Left renal pelvis (tissue), 4 donors: ENCODE data around the gene AGPAT4. TPM values are rescaled to one million over a fixed set of nuclear protein-coding genes. Genes with fewer than 3 reads are reported as not detected.
"Not testable (repeated sequence)": the region's sequence is repeated elsewhere in the genome, so short reads cannot be mapped to it uniquely, and the experiment has no call there.

ENCODE experiments used
- DNase-seq, 4 donors: peaks; one replicate each; pipeline ENCODE4 v3.0.0-alpha.2; 2013; ENCODE audit warnings: low read depth in 4 of 4, low spot score in 3 of 4
- polyA plus RNA-seq, 4 donors: library from polyadenylated mRNA; unstranded; fragments of 120-200 nt; gene quantifications; one replicate each; pipeline ENCODE4 v1.2.1, GENCODE V29; 2013; ENCODE audit not compliant: insufficient read length in 4 of 4

The AGPAT4 gene
- polyA plus RNA-seq, 4 donors, result 17.1 to 22.4 (median 19.1) TPM

- no peak for DNase-seq
These were observed 44.8 kb downstream of the AGPAT4 start for GRCh38 chr6:161228921-161229591.

- no peak for DNase-seq
These were observed 45.8 kb downstream of the AGPAT4 start for GRCh38 chr6:161228096-161228495.

GRCh38 chr6:161227004-161227960 is 46.6 kb downstream of the AGPAT4 start:
- DNase-seq, result no peak

GRCh38 chr6:161226009-161226964 is 47.6 kb downstream of the AGPAT4 start:
- no peak for DNase-seq

- no peak for DNase-seq
These were observed 48.2 kb downstream of the AGPAT4 start for GRCh38 chr6:161225681-161226008.

GRCh38 chr6:161224951-161225680 is 48.7 kb downstream of the AGPAT4 start:
- DNase-seq, result not testable (repeated sequence)

- DNase-seq, result no peak
These were observed 50.2 kb downstream of the AGPAT4 start for GRCh38 chr6:161223646-161224045.

- no peak for DNase-seq
These were observed 51.1 kb downstream of the AGPAT4 start for GRCh38 chr6:161222706-161223234.

GRCh38 chr6:161220346-161220745 is 53.5 kb downstream of the AGPAT4 start:
- no peak for DNase-seq

- no peak for DNase-seq
These were observed 54.2 kb downstream of the AGPAT4 start for GRCh38 chr6:161219680-161220079.

GRCh38 chr6:161218222-161218621 is 55.6 kb downstream of the AGPAT4 start:
- no peak for DNase-seq

- no peak for DNase-seq
These were observed 56.2 kb downstream of the AGPAT4 start for GRCh38 chr6:161217628-161218027.

GRCh38 chr6:161216616-161217205 is 57.1 kb downstream of the AGPAT4 start:
- DNase-seq, result no peak

GRCh38 chr6:161215876-161216615 is 57.8 kb downstream of the AGPAT4 start:
- DNase-seq, result no peak

GRCh38 chr6:161215193-161215592 is 58.7 kb downstream of the AGPAT4 start:
- DNase-seq, result no peak

- DNase-seq, result no peak
These were observed 59.1 kb downstream of the AGPAT4 start for GRCh38 chr6:161214722-161215121.

- no peak for DNase-seq
These were observed 61.0 kb downstream of the AGPAT4 start for GRCh38 chr6:161212902-161213301.

- DNase-seq, result no peak
These were observed 62.4 kb downstream of the AGPAT4 start for GRCh38 chr6:161211380-161212035.
